ENCODE measurements around the gene DYNC1I1. TPM values are rescaled to one million over a fixed set of nuclear protein-coding genes. Genes with fewer than 3 reads are reported as not detected.

The DYNC1I1 gene
- total RNA-seq, 1 donor from 2014 or later = 1.6 TPM

- Mint-ChIP-seq H3K4me3 (ENCODE audit: low read depth) (no peak overlapping the region), H3K9me3 (ENCODE audit: low read depth) (no peaks in the 10 kb centered on the region)
- no peak for DNase-seq (ENCODE audit: low spot score, unreplicated experiment)
These were observed 318.4 kb downstream of the DYNC1I1 start for GRCh38 chr7:96090756-96091155.

GRCh38 chr7:96093435-96093834 is 321.1 kb downstream of the DYNC1I1 start:
- TF ChIP-seq CTCF (IDR thresholded peaks at IDR 0.05; ENCODE audit: unreplicated experiment) = no peak
- Mint-ChIP-seq H3K4me1 (ENCODE audit: low read depth) (no peaks in the 10 kb centered on the region), H3K27ac (no peak overlapping the region), H3K4me3 (ENCODE audit: low read depth) (no peak overlapping the region), H3K27me3 (no peaks in the 10 kb centered on the region), H3K9me3 (ENCODE audit: low read depth) (no peaks in the 10 kb centered on the region), H3K36me3 (ENCODE audit: insufficient read depth) (no peaks in the 10 kb centered on the region)
- DNase-seq (ENCODE audit: low spot score, unreplicated experiment) = no peak

More at GRCh38 chr7:96090756-96091155, 318.4 kb downstream of the DYNC1I1 start:
- Mint-ChIP-seq H3K27ac (no peak overlapping the region), H3K27me3 (no peaks in the 10 kb centered on the region), H3K4me1 (ENCODE audit: low read depth) (peaks cover 2% of the 10 kb centered on the region), H3K36me3 (ENCODE audit: insufficient read depth) (no peaks in the 10 kb centered on the region)
- TF ChIP-seq CTCF (IDR thresholded peaks at IDR 0.05; ENCODE audit: unreplicated experiment) = no peak

- Mint-ChIP-seq H3K36me3 (ENCODE audit: insufficient read depth) (no peaks in the 10 kb centered on the region), H3K4me3 (ENCODE audit: low read depth) (no peak overlapping the region), H3K4me1 (ENCODE audit: low read depth) (no peaks in the 10 kb centered on the region)
These were observed 325.5 kb downstream of the DYNC1I1 start for GRCh38 chr7:96097835-96098234.

GRCh38 chr7:96100737-96101136 is 328.4 kb downstream of the DYNC1I1 start:
- DNase-seq (ENCODE audit: low spot score, unreplicated experiment) = no peak
- Mint-ChIP-seq H3K4me1 (ENCODE audit: low read depth) (no peaks in the 10 kb centered on the region), H3K27me3 (no peaks in the 10 kb centered on the region), H3K27ac (no peak overlapping the region), H3K9me3 (ENCODE audit: low read depth) (no peaks in the 10 kb centered on the region), H3K36me3 (ENCODE audit: insufficient read depth) (no peaks in the 10 kb centered on the region), H3K4me3 (ENCODE audit: low read depth) (no peak overlapping the region)
- no peak for TF ChIP-seq CTCF (IDR thresholded peaks at IDR 0.05; ENCODE audit: unreplicated experiment)

More at GRCh38 chr7:96097835-96098234, 325.5 kb downstream of the DYNC1I1 start:
- no peak for TF ChIP-seq CTCF (IDR thresholded peaks at IDR 0.05; ENCODE audit: unreplicated experiment)
- no peak for DNase-seq (ENCODE audit: low spot score, unreplicated experiment)
- Mint-ChIP-seq H3K27ac (no peak overlapping the region), H3K27me3 (no peaks in the 10 kb centered on the region), H3K9me3 (ENCODE audit: low read depth) (no peaks in the 10 kb centered on the region)

GRCh38 chr7:96102096-96102811 is 329.9 kb downstream of the DYNC1I1 start:
- TF ChIP-seq CTCF (IDR thresholded peaks at IDR 0.05; ENCODE audit: unreplicated experiment) = no peak
- H3K4me3 Mint-ChIP-seq (ENCODE audit: low read depth) = no peak overlapping the region
- no peaks in the 10 kb centered on the region for H3K36me3 Mint-ChIP-seq (ENCODE audit: insufficient read depth)
- H3K27me3 Mint-ChIP-seq = no peaks in the 10 kb centered on the region
- H3K27ac Mint-ChIP-seq = no peak overlapping the region
- H3K9me3 Mint-ChIP-seq (ENCODE audit: low read depth) = no peaks in the 10 kb centered on the region
- H3K4me1 Mint-ChIP-seq (ENCODE audit: low read depth) = no peaks in the 10 kb centered on the region
- DNase-seq (ENCODE audit: low spot score, unreplicated experiment) = no peak
